HG02759 (cell line): ENCODE data around the gene MBD1.
"Not testable (repeated sequence)": the region's sequence is repeated elsewhere in the genome, so short reads cannot be mapped to it uniquely, and the experiment has no call there.

Source experiments
- ATAC-seq: cut with Tn5 transposase; IDR thresholded peaks from one replicate; pipeline ENCODE4 v1.9.1; 2021; ENCODE audit warnings: mild to moderate bottlenecking, moderate library complexity; ENCODE audit not compliant: unreplicated experiment

MBD1 gene

GRCh38 chr18:50281295-50281971 is at the start of gene MBD1:
TSS of gene MBD1 (minus strand) at chr18:50281523. CDS start at chr18:50279992, 1,531 bp downstream.
- ATAC-seq, result peak; percentile 94

DNA sequence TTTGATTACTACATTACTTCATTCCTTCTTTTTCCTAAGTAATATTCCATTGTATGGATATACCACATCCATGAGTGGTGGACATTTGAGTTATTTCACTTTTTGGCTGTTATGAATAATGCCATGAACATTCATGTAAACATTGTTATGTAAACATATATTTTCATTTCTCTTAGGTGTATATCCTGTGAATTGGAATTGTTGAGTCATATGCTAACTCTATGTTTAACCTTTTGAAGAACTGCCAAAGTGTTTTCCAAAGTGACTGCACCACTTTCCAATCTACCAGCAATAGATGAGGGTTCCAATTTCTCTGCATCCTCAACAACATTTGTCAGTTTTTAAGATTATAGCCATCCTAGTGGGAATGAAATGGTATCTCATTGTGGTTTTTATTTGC is 48.9 kb upstream of the MBD1 start:
- ATAC-seq, result no peak

GRCh38 chr18:50327983-50328382 is 46.7 kb upstream of the MBD1 start:
- no peak for ATAC-seq

GRCh38 chr18:50320719-50321118 is 39.4 kb upstream of the MBD1 start:
- no peak for ATAC-seq

DNA sequence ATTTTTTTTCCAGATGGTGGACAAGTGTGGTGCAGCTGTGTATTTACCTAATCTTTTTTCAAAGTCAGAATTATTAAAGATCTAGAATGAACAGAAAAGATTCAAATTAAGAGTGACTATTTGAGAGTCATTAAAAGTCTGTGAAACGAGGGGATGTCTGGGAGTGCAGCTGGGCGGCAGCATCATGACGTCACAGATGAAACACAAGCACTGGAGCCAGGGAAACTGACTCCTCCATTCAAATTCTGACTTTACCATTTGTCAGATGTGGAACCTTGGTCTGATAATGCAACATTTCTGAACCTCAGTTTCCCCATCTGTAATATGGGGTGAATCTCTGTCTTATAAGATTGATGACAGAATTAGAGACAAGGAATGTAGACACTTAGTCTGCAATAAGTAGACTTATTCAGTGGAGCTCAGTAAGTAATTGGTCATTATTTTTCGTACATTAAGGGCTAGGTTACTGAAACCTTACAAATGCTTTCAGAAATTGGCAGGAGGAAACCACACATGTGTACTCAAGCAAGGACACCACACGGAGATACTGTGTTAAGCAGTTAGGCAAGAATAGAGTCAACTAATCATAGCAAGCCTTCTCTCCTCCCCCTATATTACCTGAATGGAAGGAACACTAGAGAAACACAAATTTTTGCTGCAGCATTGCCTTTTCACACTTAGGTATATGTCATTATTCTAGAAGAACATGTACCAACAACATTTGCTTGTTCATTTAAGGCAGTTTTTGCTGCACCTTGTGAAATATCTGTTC is 34.0 kb upstream of the MBD1 start:
- ATAC-seq, result peak; percentile 71

DNA sequence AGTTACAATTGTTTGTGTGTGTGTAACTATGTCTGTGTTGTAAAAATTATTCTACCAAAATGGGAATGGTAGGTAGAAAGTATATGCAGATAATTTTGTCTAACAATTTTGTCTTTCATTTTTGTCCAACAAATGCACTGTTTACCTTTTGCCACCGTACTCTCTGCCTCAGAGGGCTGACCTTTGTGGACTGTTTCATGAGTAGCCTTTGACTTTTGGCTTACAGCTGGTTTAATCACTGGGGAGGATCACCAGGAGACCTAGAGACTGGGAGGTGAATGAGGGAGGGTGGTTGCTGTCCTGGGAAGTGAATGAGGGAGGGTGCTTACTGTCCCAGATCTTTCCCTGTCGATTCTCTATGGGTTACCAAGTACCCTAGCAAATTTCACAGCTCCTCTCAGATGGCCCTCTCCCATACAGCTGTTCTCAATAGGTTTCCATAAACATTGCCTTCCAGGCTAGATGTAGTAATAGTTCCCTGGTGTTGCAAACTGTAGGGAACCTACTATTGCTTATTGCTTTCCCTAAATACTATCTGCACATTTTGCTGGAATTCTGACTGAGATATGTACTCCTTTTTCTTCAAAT is 32.6 kb upstream of the MBD1 start:
- ATAC-seq, result no peak

DNA sequence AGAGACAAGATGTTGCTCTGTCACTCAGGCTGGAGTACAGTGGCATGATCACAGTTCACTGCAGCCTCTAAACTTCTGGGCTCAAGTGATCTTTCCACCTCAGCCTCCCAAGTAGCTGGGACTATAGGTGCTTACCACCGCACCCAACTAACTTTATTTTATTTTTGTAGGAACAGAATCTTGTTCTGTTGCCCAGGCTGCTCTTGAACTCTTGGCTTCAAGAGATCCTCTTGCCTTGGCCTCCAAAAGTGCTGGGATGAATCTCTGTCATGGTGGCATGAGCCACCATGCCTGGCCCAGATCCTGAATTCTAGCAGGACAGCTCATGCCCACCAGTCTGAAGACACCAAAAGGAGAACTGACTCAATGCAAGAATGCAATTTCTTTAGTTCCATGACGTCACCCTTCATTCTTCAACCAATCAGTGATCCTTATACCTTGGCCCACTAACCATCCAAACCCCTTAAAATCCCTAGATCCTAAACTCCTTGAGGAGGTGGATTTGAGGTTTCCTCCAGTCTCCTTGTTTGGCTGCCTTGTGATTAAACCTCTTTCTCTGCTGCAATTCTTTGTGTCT is 31.8 kb upstream of the MBD1 start:
- peak; percentile 48 for ATAC-seq

DNA sequence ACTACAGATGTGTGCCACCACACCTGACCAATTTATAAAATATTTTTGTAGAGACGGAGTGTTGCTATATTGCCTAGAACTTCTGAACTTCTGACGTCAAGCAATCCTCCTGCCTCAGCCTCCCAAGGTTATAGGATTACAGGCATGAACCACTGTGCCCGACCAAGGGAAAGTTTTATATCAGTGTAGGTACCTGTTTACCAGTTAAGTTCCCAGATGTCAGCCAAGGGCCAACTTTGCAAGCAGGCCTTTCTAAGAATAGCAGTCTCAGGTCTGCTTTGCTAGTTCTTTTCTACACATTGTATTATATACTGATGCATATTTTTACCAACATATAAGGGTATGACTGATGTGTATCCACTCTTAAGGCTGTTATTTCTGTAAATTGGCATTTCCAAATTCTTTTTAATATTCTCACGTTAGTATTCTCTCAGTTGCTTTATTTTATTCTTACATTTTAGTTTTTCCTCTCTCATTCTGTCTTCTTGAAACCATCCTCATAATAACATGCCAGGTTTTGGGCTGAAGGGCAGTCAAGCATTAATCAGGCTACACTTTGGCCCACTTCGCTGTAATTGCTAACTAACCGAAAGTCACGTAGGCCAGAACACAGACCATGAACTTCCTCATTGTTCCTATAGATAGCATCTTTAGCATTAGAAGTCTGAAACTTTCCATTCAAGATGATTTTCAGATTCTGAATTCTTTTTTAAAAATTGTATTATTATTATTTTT is 31.1 kb upstream of the MBD1 start:
- ATAC-seq, result peak; percentile 72

DNA sequence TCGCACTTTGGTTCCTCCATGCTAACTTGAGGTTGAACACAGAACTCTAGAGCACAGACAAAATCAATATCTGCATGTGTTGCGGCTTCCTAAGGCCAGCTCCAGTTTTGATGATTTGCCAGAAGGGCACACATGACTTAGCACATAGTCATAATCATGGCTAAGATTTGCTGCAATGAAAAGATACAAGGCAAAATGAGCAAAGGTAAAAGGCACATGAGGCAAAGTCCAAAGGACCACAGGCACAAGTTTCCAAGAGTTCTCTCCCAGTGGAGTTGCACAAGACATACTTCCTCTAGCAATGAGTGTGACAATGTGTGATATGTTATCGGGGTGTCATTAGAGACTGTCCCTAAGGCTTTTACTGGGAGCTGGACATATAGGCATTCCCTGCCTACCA is 30.3 kb upstream of the MBD1 start:
- no peak for ATAC-seq

- ATAC-seq, result no peak
These were observed 28.8 kb upstream of the MBD1 start for GRCh38 chr18:50310080-50310479.

- ATAC-seq, result not testable (repeated sequence)
These were observed 27.5 kb upstream of the MBD1 start for GRCh38 chr18:50308851-50309250.

GRCh38 chr18:50307738-50308470 is 26.6 kb upstream of the MBD1 start:
- ATAC-seq, result peak; percentile 92

DNA sequence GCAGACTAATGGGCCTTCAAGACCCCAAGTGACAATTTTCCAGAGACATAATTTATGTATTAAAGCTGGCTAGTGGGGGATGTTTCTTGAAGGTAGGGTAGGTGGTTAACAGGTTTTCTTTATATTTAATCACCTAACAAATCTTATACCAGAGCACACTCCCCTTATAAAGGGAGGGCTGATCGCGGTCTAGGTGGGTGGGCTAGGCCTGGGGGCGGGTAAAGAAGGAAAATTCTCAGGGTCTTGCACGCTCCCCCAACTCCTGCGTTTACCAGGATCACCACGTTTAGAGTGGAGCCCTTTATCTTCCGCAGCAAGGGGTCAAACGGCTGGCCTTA is 26.0 kb upstream of the MBD1 start:
- ATAC-seq, result no peak

DNA sequence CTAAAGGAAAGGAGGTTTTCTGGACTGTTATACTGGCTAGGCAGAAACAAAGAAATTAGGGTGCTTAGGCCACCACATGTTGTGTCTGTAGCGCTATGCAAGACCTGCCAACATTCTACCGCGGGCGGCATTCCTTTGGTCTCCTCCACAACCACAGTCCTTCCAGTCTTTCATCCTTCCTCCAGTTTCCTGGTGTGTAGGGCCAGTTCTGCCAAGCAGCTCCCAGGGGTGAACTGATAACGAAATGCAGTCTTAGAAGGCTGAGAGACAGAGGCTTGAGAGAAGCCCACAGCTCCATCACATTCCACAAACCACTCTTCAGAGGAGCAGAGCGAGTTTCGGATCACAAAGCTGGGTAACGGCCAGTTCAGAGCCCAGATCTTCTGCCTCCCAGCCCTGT is 25.6 kb upstream of the MBD1 start:
- no peak for ATAC-seq

- ATAC-seq, result no peak
These were observed 19.8 kb upstream of the MBD1 start for GRCh38 chr18:50301074-50301473.

DNA sequence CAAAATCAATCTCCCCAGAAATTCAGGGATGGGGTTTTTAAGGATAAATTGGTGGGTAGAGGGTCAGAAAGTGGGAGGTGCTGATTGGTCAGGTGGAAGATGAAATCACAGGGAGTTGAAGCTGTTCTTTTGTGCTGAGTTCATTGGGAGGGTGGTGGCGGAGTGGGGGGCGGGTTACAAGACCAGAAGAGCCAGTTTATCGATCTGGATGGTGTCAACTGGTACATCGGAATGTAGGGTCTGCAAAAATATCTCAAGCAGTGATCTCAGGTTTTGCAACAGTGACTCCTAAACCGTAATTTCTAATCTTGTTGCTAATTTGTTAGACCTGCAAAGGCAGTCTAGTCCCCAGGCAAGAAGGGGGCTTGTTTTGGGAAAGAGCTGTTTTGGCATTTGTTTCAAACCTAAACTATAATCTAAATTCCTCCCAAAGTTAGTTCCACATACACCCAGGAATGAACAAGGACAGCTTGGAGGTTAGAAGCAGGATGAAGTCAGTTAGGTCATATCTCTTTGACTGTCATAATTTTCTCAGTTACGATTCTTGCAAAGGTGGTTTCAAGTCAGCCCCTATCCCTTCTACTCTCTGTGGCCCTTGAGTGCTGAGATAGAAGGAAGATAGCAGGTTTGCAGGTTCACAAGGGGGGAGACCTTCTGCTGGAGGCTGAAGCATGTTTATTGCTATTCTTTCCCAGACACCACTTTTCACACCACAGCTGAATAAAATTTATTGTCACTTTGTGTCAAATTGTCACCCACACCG is 18.5 kb upstream of the MBD1 start:
- no peak for ATAC-seq

DNA sequence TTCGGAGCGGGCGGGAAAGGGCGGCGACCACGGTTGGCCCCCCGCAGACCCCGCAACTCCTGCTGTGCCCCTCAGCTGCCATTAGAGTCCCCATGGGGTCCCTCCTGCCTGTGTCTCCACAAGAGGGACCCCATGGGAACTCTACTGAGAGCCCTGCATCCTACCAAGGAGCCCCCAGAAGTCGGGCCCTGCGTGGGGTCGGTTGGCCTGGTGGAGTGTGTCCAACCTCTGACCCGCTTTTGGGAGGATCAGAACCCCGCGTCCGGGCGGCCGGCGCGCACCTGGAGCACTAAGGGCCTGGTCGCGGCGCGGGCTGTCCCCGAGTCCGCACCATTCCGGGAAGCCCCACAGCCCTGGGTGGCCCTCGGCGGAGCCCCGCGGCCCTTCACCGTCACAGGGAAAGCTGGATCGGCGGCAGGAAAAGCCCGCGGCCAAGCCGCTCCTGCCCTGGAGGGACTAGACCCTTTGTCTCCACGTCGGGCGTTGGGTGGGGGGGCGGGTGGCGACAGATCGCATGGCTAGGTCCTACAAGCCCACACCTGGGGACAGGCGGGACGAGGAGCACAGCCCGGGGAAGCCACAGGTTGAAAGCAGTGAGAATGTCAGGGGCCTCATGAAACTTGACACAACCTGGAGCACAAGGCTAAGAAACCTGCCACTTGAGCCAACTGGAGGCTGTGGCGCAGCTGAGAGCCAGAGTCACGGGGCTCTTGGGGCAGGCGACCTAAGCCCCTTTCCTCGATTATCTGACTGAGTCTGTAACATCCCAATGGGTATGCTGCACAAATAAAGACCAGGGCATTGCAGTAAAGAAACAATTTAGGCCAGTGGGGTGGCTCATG is 17.3 kb upstream of the MBD1 start:
- no peak for ATAC-seq

GRCh38 chr18:50297621-50298442 is 16.5 kb upstream of the MBD1 start:
- peak; percentile 100 for ATAC-seq
